ENCODE data around the gene PRKAG2.

The PRKAG2 gene

GRCh38 chr7:151863386-151864079 lies 13.4 kb downstream of the PRKAG2 start:
- peak; percentile 36; the same call in 1 of the 2 replicates for TF ChIP-seq CTCF (IDR thresholded peaks at IDR 0.05)

- TF ChIP-seq CTCF (IDR thresholded peaks at IDR 0.05), result no peak
Measured at GRCh38 chr7:151862606-151863381, 14.1 kb downstream of the PRKAG2 start.

- TF ChIP-seq CTCF (IDR thresholded peaks at IDR 0.05), result no peak
Measured at GRCh38 chr7:151861881-151862280, 15.0 kb downstream of the PRKAG2 start.

- TF ChIP-seq CTCF (IDR thresholded peaks at IDR 0.05), result no peak
Measured at GRCh38 chr7:151860771-151861170, 16.1 kb downstream of the PRKAG2 start.

GRCh38 chr7:151859948-151860685 lies 16.8 kb downstream of the PRKAG2 start:
- TF ChIP-seq CTCF (IDR thresholded peaks at IDR 0.05), result no peak

GRCh38 chr7:151859111-151859947 lies 17.6 kb downstream of the PRKAG2 start:
- no peak for TF ChIP-seq CTCF (IDR thresholded peaks at IDR 0.05)

- TF ChIP-seq CTCF (IDR thresholded peaks at IDR 0.05), result no peak
Measured at GRCh38 chr7:151858456-151858855, 18.5 kb downstream of the PRKAG2 start.

All from LNCAP (cell line).